GM12873 (cell line): ENCODE data around the gene COPS9.

Experiments
- CTCF ChIP-seq: IDR thresholded peaks from 2 replicates; pipeline ENCODE4 v1.5.1; 2012; ENCODE audit warnings: low read depth, mild to moderate bottlenecking, moderate library complexity, low read length, control low read depth; ENCODE audit not compliant: insufficient read depth; ENCODE audit errors: missing control alignments

COPS9 gene

GRCh38 chr2:240136013-240136670 lies at the start of gene COPS9:
COPS9 (minus strand) TSS chr2:240136305; CDS start chr2:240136284, 21 bp downstream.
- no peak for TF ChIP-seq CTCF

GRCh38 chr2:240184656-240185055 lies 48.6 kb upstream of the COPS9 start:
- no peak for TF ChIP-seq CTCF

- TF ChIP-seq CTCF, result no peak
These were observed 47.9 kb upstream of the COPS9 start for GRCh38 chr2:240183875-240184590.

- no peak for TF ChIP-seq CTCF
These were observed 47.1 kb upstream of the COPS9 start for GRCh38 chr2:240183006-240183874.

GRCh38 chr2:240182476-240182875 lies 46.4 kb upstream of the COPS9 start:
- no peak for TF ChIP-seq CTCF

GRCh38 chr2:240182001-240182400 lies 45.9 kb upstream of the COPS9 start:
- no peak for TF ChIP-seq CTCF
